Thoracic aorta (tissue), 2 donors: ENCODE data around the gene SPDYE3. TPM values are rescaled to one million over a fixed set of nuclear protein-coding genes. Genes with fewer than 3 reads are reported as not detected.
"Not testable (repeated sequence)": the region's sequence is repeated elsewhere in the genome, so short reads cannot be mapped to it uniquely, and the experiment has no call there.

Experiments
- ATAC-seq: fragments of 150-250 bp; one replicate; pipeline ENCODE4 v1.8.0; 2017; ENCODE audit warnings: low read depth; ENCODE audit not compliant: insufficient number of reproducible peaks, low FRiP score
- DNase-seq: peaks from one replicate; pipeline ENCODE4 v3.0.0-alpha.2; 2020; ENCODE audit warnings: low spot score
- H3K27ac ChIP-seq, 2 donors: fragments of 200-600 bp; sonication (generic); 1 replicate in 1 of 2; 2 replicates in 1 of 2; pipeline ENCODE4 v1.5.1; 2016; ENCODE audit warnings: mild to moderate bottlenecking in 2 of 2, moderate library complexity in 2 of 2
- H3K27me3 ChIP-seq: fragments of 200-600 bp; sonication (generic); replicated peaks from 2 replicates; pipeline ENCODE4 v1.6.0; 2016; ENCODE audit warnings: mild to moderate bottlenecking; ENCODE audit not compliant: insufficient read depth
- H3K36me3 ChIP-seq: fragments of 200-600 bp; sonication (generic); one replicate; pipeline ENCODE4 v1.5.1; 2016
- H3K4me1 ChIP-seq, 2 donors: fragments of 200-600 bp; sonication (generic); 1 replicate in 1 of 2; 2 replicates in 1 of 2; pipeline versions ENCODE4 v1.5.1 to v1.6.0; 2016; ENCODE audit warnings: low read depth in 2 of 2, mild to moderate bottlenecking in 1 of 2; ENCODE audit not compliant: control insufficient read depth in 1 of 2
- H3K4me3 ChIP-seq: fragments of 200-600 bp; sonication (generic); 2 replicates; pipeline ENCODE4 v1.5.1; 2016; ENCODE audit warnings: mild to moderate bottlenecking
- H3K9me3 ChIP-seq: fragments of 200-600 bp; sonication (generic); 2 replicates; pipeline ENCODE4 v1.5.1; 2016
- CTCF ChIP-seq: fragments of 200-600 bp; sonication (generic); IDR thresholded peaks from one replicate; pipeline ENCODE4 v1.5.1; 2019; ENCODE audit warnings: antibody characterized with exemption
- total RNA-seq, 2 donors: library from RNA; depleted of rRNA; stranded (reverse); fragments of >200 nt; gene quantifications; one replicate each; pipeline versions ENCODE4 v1.1.0 to v1.2.3, GENCODE V29; 2016

Gene SPDYE3
- total RNA-seq, 2 donors from 2014 or later, result not detected

GRCh38 chr7:100270046-100270918 lies 37.2 kb upstream of the SPDYE3 start:
- H3K4me1 ChIP-seq, ATAC-seq, H3K27ac ChIP-seq, H3K27me3 ChIP-seq, DNase-seq, H3K36me3 ChIP-seq, H3K9me3 ChIP-seq: not testable (repeated sequence)
- H3K4me3 ChIP-seq, result peak overlapping the region; percentile 82

- H3K4me1 ChIP-seq, DNase-seq, H3K9me3 ChIP-seq, H3K36me3 ChIP-seq, H3K27ac ChIP-seq, H3K27me3 ChIP-seq, ATAC-seq: not testable (repeated sequence)
- peak overlapping the region; percentile 82 for H3K4me3 ChIP-seq
These were observed 36.4 kb upstream of the SPDYE3 start for GRCh38 chr7:100270941-100271593.

DNA sequence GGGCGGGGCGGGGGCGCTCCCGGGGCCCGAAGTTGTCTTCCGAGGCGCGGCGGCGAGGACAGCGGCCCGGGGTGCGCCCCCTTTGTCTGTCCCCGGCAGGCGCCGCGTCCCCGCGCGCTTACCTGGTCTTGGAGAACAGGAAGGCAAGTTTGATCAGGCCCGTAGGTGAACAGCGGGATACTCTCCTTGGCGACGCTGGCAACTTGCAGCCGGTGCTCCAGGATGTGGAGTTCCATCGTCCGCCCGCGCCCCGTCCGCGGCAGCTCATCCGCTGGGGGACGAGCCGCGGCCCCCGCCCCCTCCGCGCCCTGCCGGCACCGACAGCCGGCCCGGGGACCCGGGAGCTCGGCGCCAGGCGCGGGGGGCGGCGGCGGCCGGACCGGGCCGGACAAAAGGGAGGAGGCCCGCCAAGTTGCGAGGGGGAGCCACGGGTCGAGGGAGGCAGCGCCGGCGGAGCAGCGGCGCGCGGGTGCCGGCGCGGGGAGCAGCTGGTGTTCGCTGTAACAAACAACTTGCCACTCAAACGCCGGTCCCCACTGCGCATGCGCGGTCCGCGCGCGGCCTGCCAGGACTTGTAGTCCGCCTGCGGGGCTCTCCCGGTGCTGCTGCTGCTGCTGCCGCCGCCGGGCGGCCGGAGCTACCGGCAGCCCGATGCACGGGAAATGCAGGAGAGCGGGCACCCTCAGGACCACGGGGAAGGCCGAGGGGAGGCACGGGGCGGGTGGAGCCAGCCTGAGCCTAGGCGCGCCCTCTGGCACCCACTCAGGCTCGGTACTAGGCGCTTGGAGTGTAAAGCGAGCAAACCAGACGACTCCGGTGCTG lies 35.6 kb upstream of the SPDYE3 start:
- peak; percentile 51 for TF ChIP-seq CTCF
- H3K27me3 ChIP-seq, result no peaks in the 10 kb centered on the region

DNA sequence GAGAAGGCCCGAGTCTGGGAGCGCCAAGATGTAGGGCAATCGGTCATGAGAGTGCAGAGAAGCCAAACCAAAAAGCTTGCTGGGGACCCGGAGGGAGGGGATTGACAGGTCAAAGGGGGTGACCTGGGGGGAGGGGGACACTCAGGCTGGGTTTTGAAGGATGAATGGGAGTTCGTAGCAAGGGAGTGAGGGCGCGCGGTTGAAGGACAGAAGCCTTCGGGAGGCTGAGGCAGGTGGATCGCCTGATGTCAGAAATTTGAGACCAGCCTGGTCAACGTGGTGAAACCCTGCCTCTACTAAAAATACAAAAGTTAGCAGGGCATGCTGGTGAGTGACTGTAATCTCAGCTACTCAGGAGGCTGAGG lies 35.0 kb upstream of the SPDYE3 start:
- H3K4me1 ChIP-seq, H3K9me3 ChIP-seq, H3K36me3 ChIP-seq, DNase-seq, H3K27me3 ChIP-seq, ATAC-seq: not testable (repeated sequence)
- Histone ChIP-seq H3K4me3 (peak overlapping the region; percentile 82), H3K27ac (peak overlapping the region in 1 of 2 donors; percentile 43)

More for the DNA sequence above, 35.6 kb upstream of the SPDYE3 start:
- Histone ChIP-seq H3K36me3 (no peaks in the 10 kb centered on the region), H3K4me3 (peak overlapping the region; percentile 82), H3K27ac (peak overlapping the region in 1 of 2 donors; percentile 43), H3K4me1 (peaks cover 0 to 4% of the 10 kb centered on the region in 2 donors), H3K9me3 (no peaks in the 10 kb centered on the region)
- DNase-seq (peak; percentile 93), ATAC-seq (peak; percentile 62)

DNA sequence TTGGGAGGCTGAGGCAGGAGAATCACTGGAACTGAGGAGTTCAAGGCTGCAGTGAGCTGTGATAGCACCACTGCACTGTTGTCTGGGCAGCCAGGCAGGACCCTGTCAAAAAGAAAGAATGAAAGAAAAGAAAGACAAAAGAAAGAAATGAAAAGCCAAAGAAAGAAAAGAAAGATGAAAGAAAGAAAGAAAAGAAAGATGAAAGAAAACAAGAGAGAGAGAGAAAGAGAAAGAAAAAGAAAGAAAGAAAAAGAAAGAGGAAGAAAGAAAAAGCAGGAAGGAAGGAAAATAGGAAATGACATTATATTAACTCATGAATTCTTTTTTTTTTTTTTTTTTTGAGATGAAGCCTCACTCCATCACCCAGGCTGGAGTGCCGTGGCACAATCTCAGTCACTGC lies 32.4 kb upstream of the SPDYE3 start:
- H3K4me3 ChIP-seq, result no peak overlapping the region
- TF ChIP-seq CTCF, result no peak
- no peaks in the 10 kb centered on the region for H3K27me3 ChIP-seq
- H3K27ac ChIP-seq, result no peak overlapping the region
- ATAC-seq (no peak), DNase-seq (no peak)
- no peaks in the 10 kb centered on the region for H3K36me3 ChIP-seq
- H3K9me3 ChIP-seq, result no peaks in the 10 kb centered on the region
- peaks cover 0 to 4% of the 10 kb centered on the region in 2 donors for H3K4me1 ChIP-seq

DNA sequence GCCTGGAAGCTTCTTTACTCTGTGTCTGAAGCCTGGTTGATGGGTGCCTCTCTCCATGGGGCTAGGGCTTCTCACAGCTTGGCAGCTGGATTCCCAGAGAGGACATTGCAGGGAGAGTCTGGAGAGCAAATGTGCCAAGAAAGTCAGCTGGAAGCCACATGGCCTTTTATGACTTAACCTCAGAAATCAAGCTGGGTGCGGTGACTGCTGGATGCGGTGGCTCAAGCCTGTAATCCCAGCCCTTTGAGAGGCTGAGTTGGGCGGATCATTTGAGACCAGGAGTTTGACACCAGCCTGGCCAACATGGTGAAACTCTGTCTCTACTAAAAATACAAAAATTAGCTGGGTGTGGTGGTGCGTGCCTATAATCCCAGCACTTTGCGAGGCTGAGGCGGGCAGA lies 31.4 kb upstream of the SPDYE3 start:
- H3K4me1 ChIP-seq, H3K36me3 ChIP-seq, H3K4me3 ChIP-seq, H3K9me3 ChIP-seq, H3K27ac ChIP-seq, DNase-seq, H3K27me3 ChIP-seq, ATAC-seq: not testable (repeated sequence)

GRCh38 chr7:100282069-100282608 lies 25.4 kb upstream of the SPDYE3 start:
- not testable (repeated sequence) for H3K27me3 ChIP-seq, H3K27ac ChIP-seq, ATAC-seq, H3K36me3 ChIP-seq, DNase-seq, H3K4me3 ChIP-seq, H3K9me3 ChIP-seq, H3K4me1 ChIP-seq

DNA sequence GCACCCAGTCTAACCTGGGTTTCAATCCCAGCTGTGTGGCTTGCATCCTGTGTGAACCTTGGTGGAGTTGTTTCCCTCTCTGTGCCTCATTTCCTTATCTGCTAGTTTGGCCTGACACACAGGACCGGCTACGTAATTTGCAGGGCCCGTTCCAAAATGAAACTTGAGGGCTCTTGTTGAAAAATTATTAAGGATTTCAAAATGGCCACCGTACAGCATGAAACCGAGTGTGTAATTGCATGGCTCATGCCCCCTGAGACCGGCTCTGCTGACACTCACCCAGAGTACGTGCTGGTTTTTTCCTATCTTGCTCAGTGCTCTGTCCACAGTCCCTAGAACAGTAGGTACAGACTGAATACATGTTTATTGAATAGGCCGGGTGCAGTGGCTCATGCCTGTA lies 24.4 kb upstream of the SPDYE3 start:
- not testable (repeated sequence) for H3K27ac ChIP-seq, H3K9me3 ChIP-seq, ATAC-seq, H3K36me3 ChIP-seq, H3K4me3 ChIP-seq, DNase-seq, H3K27me3 ChIP-seq, H3K4me1 ChIP-seq

DNA sequence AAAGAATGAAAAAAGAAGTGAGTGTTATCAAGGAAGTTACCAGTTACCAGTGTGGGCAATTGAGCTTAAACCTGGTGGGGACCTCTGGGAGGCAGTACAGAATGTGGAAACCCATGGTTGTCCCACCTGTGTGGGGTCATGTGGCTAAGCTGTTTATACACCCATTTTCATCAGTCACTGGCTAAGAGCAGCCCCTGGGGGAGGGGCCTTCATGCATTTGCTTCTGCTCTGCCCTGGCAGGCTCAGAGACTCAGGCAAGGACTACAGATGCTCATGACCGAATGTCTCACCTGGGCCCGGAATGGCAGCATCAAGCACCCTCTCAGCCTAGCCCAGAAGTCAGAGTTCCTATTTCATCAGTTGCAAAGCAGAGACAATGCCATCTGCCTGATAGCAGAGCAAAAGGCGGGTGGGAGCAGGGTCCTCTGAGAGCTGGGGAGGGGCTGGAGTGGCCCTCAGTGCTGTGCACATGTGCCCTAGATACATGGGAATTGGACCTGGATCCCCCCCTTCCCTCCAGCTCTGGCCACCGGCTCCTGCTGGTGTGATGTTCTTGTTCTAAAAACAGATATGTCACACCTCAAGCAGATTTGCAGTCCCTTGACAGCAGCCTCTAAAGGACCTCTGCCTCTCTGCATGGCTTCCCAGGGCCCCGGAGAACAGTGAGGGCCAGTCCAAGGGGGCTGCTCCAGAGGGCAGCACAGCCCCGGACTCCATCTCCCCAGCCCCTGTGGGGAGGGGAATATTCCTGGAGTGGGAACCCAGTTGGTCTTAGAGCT lies 20.1 kb upstream of the SPDYE3 start:
- not testable (repeated sequence) for H3K27ac ChIP-seq, H3K4me1 ChIP-seq, H3K4me3 ChIP-seq, H3K36me3 ChIP-seq, H3K27me3 ChIP-seq, ATAC-seq, H3K9me3 ChIP-seq, DNase-seq
